GM18502 (cell line): Measurements from ENCODE around the gene BCAR3.
"Not testable (repeated sequence)": the region's sequence is repeated elsewhere in the genome, so short reads cannot be mapped to it uniquely, and the experiment has no call there.

ENCODE experiments used
- ATAC-seq: cut with Tn5 transposase; IDR thresholded peaks from one replicate; pipeline ENCODE4 v1.9.1; 2021; ENCODE audit warnings: mild to moderate bottlenecking; ENCODE audit not compliant: unreplicated experiment, poor library complexity

BCAR3 gene

GRCh38 chr1:93708734-93709481, 27.3 kb upstream of the BCAR3 start:
- peak; percentile 20 for ATAC-seq

- peak; percentile 73 for ATAC-seq
Measured at GRCh38 chr1:93707956-93708355, 26.3 kb upstream of the BCAR3 start.

GRCh38 chr1:93705892-93706500, 24.4 kb upstream of the BCAR3 start:
- no peak for ATAC-seq

GRCh38 chr1:93704052-93704451, 22.4 kb upstream of the BCAR3 start:
- peak; percentile 58 for ATAC-seq

- peak; percentile 9 for ATAC-seq
Measured at GRCh38 chr1:93703643-93704042, 22.0 kb upstream of the BCAR3 start.

GRCh38 chr1:93702828-93703183, 21.2 kb upstream of the BCAR3 start:
- no peak for ATAC-seq

GRCh38 chr1:93702111-93702827, 20.6 kb upstream of the BCAR3 start:
- peak; percentile 31 for ATAC-seq

GRCh38 chr1:93701629-93702028, 20.0 kb upstream of the BCAR3 start:
- ATAC-seq: peak; percentile 35

GRCh38 chr1:93700532-93701469, 19.2 kb upstream of the BCAR3 start:
- ATAC-seq: no peak

- ATAC-seq: no peak
Measured at GRCh38 chr1:93699503-93700168, 18.0 kb upstream of the BCAR3 start.

- no peak for ATAC-seq
Measured at GRCh38 chr1:93699049-93699384, 17.4 kb upstream of the BCAR3 start.

- ATAC-seq: no peak
Measured at GRCh38 chr1:93698329-93699048, 16.9 kb upstream of the BCAR3 start.

- not testable (repeated sequence) for ATAC-seq
Measured at GRCh38 chr1:93697566-93697965, 15.9 kb upstream of the BCAR3 start.

- peak; percentile 51 for ATAC-seq
Measured at GRCh38 chr1:93695411-93696005, 13.9 kb upstream of the BCAR3 start.

- ATAC-seq: no peak
Measured at GRCh38 chr1:93694819-93695218, 13.2 kb upstream of the BCAR3 start.

- no peak for ATAC-seq
Measured at GRCh38 chr1:93694039-93694438, 12.4 kb upstream of the BCAR3 start.

GRCh38 chr1:93692983-93693591, 11.4 kb upstream of the BCAR3 start:
- ATAC-seq: peak; percentile 74

- ATAC-seq: no peak
Measured at GRCh38 chr1:93692451-93692861, 10.8 kb upstream of the BCAR3 start.

GRCh38 chr1:93692026-93692425, 10.4 kb upstream of the BCAR3 start:
- no peak for ATAC-seq
